Measurements from ENCODE around the gene SMTN.

The SMTN gene

DNA sequence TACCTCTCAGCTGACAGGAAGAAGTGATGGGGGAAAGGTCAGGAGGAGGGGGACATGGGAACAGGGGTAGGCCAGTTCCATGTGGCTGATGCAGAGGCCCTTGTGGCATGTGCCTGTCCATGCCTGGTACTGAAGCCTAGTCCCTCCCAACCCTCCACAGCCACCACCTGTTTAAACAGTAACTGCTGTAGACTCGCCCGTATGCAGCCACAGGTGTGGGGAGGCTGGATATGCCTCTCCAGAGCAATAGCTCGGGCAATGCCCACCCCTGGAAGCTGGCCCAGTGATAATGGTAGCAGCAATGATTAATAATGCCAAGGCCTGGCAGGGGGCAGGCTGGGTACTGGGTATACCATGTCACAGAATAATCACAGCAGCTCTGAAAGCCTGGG, 2.3 kb downstream of the SMTN start:
- Mint-ChIP-seq H3K27ac (peak overlapping the region; percentile 93), H3K4me1 (peaks cover 62% of the 10 kb centered on the region), H3K9me3 (no peaks in the 10 kb centered on the region), H3K4me3 (peak overlapping the region; percentile 77), H3K36me3 (no peaks in the 10 kb centered on the region), H3K27me3 (no peaks in the 10 kb centered on the region)
- ATAC-seq = no peak

DNA sequence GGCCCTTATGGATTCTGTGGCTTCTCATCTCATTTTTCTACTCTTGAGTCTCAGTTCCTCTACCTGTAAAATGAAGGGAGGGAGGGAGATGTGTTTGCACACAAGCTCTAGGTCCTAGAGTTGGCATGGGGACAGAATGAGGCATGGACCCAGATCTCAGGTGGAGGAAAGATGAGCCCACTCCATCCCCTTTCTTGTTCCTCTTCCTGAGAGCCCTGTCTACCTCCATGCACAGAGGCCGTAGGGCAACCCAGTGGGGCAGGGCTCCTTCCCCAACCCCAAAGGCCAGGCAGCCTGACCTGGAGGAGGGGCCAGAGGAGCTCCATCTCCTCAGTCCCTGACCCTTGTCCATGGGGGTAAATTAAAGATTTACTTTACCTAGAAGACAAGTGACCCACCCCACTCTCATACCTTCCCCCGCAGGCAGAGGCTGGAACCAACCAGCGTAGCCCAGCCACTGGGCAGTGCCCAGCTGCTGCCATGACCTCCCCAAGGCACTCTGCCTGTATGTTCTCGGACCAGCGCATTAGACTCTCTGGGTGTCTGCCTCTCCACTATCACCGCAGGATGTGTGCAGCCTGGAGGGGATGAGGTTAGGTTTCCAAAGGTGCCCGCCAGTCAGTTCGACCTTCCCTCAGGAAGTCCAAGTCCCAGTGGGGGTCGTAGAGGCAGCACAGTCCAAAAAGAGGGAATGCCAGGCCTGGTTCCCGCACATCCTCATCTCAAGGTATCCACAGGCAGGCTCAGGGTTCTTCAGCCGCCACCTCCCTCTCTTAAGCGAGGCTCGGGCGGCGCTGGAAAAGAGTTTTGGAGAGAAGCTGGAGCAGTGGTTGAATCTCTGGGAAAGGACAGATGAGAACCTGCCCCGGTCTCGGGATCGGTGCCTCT, 3.0 kb downstream of the SMTN start:
- Mint-ChIP-seq H3K36me3 (no peaks in the 10 kb centered on the region), H3K9me3 (no peaks in the 10 kb centered on the region), H3K4me1 (peaks cover 70% of the 10 kb centered on the region), H3K27me3 (no peaks in the 10 kb centered on the region), H3K4me3 (peak overlapping the region; percentile 77), H3K27ac (peak overlapping the region; percentile 93)
- ATAC-seq = no peak

DNA sequence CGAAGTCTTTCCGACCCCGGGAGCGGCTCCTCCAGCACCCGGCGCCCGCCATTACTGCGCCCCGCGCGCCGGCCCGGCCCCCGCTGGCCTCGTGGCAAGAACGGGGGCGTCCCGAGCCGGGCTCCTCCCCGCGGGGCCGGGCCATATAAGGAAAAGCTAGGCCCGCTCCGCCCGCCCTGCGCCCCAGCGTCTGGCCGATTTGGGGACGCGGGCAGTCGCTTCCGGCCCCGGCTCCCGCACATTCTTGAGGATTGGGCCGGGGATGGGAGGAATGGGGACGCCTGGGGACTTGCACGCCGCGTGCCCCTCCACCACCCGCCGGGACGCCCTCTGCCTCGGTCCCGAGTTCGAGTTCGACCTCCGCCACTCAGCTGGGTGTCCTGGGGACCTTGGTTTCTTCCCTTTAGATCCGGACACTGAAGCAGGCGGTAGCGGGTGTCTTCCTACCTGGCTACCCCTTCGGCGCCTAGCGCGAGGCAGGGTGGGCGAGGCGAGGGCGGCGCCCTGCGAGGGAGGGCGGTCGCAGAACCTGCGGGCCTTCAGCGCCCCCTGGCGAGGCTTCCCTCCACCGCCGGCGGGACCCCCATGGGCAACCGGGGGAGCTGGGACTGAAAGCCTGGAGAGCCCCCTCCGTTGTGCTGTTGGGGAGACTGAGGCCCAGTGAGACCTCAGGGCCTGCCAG, 3.8 kb downstream of the SMTN start:
- ATAC-seq = peak; percentile 88
- Mint-ChIP-seq H3K4me1 (peaks cover 78% of the 10 kb centered on the region), H3K27ac (peak overlapping the region; percentile 93), H3K4me3 (peak overlapping the region; percentile 77), H3K27me3 (no peaks in the 10 kb centered on the region), H3K9me3 (no peaks in the 10 kb centered on the region), H3K36me3 (no peaks in the 10 kb centered on the region)

DNA sequence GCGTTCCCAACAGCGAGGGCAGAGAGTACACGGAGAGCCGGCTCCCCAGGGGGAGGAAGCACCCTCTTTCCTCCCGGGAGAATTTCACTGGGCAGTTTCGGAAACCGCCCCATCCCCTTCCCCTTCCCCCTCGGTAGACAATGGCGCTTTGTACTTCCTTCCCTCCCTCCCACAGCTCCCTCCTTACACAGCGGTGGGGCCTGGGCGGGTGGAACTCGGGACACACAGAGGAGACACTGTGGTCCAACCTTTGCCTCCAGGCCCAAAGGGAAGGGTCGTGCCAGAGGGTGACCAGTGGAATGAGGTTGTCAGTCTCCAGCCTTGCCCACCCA, 4.3 kb downstream of the SMTN start:
- H3K4me3 Mint-ChIP-seq = peak overlapping the region; percentile 77
- no peaks in the 10 kb centered on the region for H3K36me3 Mint-ChIP-seq
- H3K27me3 Mint-ChIP-seq = no peaks in the 10 kb centered on the region
- no peaks in the 10 kb centered on the region for H3K9me3 Mint-ChIP-seq
- ATAC-seq = no peak
- peak overlapping the region; percentile 93 for H3K27ac Mint-ChIP-seq
- H3K4me1 Mint-ChIP-seq = peaks cover 82% of the 10 kb centered on the region

DNA sequence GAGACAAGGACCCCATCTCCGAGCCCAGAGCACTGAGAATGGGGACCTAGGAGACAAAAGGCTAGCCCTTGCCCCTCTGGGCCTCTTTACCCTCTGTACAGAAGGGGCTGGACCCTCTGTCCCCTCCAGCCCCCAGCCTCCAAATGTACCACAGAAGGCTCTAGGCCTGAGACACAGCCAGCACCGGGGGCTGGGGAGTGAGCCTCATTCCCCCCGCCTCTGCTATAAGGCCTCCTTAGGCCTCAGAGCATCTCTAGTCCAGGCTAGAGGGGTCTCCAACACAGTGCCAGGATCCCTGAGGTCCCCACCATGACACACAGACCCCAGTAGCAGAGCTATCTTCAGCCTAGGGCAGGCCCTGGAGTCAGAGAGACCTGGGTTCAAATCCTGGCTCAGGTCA, 4.8 kb downstream of the SMTN start:
- Mint-ChIP-seq H3K4me3 (peak overlapping the region; percentile 77), H3K4me1 (peaks cover 82% of the 10 kb centered on the region), H3K27me3 (no peaks in the 10 kb centered on the region), H3K27ac (peak overlapping the region; percentile 93), H3K9me3 (no peaks in the 10 kb centered on the region), H3K36me3 (no peaks in the 10 kb centered on the region)
- no peak for ATAC-seq

DNA sequence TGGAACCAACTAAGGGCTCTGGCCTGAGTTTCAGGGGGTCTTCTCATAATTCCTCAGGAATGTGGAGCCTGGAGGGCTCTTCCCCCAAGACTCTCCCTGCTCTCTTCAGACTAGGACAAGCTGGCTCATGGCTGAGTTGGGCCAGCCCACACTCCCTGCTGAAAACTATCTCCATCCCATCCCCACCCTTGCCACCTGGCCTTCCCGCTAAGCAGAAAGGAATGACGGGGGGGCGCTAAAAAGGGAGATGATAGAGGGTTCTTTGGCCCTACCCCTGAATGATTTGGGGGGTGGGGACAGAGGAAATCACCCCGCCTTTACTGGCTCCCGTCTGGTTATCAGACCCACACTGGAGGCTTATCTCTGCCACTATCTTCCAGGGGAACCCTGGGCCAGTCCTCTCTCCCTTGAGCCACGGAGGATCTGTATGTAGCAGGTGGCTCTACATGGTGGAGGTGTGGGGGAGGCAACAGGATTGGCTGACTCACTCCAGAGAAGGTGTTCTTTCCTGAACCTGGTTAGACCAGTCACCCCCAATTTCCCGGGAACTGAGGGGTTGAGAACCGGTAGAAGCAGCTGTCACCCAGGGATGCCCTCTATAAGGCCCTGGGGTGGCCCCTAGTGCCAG, 5.7 kb downstream of the SMTN start:
- ATAC-seq = no peak
- Mint-ChIP-seq H3K4me1 (peaks cover 75% of the 10 kb centered on the region), H3K9me3 (no peaks in the 10 kb centered on the region), H3K27me3 (no peaks in the 10 kb centered on the region), H3K4me3 (no peak overlapping the region), H3K27ac (no peak overlapping the region), H3K36me3 (no peaks in the 10 kb centered on the region)

DNA sequence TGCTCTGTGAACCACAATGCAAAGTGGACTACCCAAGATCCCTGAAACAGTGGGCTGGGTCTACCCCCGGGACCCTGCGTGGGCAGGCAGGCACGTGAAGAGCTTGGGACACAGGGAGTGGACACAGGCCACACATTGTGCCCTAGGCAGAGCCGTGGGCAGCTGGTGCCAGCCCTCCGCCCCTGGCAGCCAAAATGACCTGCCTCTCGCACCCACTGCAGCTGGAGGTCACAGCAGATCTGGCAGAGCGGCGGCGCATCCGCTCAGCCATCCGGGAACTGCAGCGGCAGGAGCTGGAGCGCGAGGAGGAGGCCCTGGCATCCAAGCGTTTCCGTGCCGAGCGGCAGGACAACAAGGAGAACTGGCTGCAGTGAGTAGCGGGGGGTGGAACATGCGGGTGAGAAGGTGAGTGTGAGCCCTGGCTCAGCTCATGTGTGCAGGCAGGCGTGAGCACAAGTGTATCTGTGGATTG, 6.7 kb downstream of the SMTN start:
- Mint-ChIP-seq H3K27me3 (no peaks in the 10 kb centered on the region), H3K9me3 (no peaks in the 10 kb centered on the region), H3K27ac (no peak overlapping the region), H3K36me3 (no peaks in the 10 kb centered on the region), H3K4me1 (peaks cover 65% of the 10 kb centered on the region), H3K4me3 (no peak overlapping the region)
- ATAC-seq = no peak

DNA sequence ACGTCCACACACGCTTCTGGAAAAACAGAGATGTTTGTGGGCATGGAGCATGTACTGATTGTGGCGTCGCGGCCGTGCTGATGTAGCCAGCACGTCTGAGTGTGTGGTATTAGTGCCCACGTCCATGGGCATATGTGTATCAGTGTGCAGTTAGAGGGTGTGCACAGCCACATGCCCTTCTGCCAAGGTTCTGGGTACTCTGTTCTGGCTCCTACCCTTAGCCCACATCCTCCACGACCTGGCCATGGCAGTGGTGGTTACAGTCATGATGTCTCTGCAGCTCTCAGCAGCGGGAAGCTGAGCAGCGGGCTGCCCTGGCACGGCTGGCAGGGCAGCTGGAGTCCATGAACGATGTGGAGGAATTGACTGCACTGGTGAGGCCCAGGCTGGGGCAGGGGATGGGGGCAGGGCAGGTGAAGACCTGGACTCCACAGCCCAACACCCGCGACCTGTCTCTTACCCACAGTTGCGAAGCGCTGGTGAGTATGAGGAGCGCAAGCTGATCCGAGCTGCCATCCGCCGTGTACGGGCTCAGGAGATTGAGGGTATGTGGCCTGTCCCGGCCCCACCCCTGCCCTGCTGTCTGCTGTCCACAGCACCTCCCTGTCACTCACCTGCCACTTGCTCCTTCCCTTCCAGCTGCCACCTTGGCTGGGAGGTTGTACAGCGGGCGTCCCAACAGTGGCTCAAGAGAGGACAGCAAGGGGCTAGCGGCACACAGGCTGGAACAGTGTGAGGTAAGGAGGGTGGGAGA, 7.3 kb downstream of the SMTN start:
- ATAC-seq = no peak
- H3K4me1 Mint-ChIP-seq = peaks cover 59% of the 10 kb centered on the region
- H3K4me3 Mint-ChIP-seq = no peak overlapping the region

DNA sequence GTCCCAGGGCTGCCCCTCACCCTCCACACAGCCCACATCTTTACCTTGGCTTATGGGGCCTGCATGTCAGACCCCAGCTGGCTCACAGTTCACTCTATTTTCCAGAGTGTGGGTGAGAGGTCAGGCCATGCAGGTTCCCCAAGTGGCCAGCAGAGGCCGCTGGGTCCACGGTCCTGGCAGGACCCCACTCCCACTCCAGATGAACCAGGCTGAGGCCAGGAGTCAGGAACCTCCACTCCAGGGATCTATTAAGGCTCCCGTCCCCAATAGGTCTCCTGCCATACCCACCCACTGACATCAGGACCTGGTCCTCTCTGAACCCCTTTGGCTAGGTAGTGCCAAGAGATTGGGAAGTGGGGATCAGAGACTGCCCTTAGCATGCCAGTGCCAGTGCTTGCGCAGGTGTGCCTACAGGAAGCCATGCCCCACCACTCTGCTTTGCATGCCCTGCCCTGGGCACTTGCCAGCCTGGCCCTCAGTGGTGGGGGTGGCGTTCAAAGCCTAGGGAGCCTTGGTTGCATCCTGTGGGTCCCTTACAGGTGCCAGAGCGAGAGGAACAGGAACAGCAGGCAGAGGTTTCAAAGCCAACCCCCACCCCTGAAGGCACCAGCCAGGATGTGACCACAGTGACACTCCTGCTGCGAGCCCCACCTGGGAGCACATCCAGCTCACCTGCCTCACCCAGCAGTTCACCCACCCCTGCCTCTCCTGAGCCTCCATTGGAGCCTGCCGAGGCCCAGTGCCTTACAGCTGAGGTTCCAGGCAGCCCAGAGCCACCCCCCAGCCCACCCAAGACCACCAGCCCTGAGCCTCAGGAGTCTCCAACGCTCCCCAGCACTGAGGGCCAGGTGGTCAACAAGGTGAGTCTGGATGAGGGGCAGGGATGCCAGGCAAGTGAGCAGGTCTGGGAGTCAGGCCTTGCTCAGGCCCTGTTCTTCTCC, 8.3 kb downstream of the SMTN start:
- H3K9me3 Mint-ChIP-seq = no peaks in the 10 kb centered on the region
- ATAC-seq = peak; percentile 54
- peak overlapping the region; percentile 50 for H3K27ac Mint-ChIP-seq
- no peak overlapping the region for H3K4me3 Mint-ChIP-seq
- no peaks in the 10 kb centered on the region for H3K36me3 Mint-ChIP-seq
- no peaks in the 10 kb centered on the region for H3K27me3 Mint-ChIP-seq
- peaks cover 48% of the 10 kb centered on the region for H3K4me1 Mint-ChIP-seq

More for the DNA sequence above, 7.3 kb downstream of the SMTN start:
- Mint-ChIP-seq H3K36me3 (no peaks in the 10 kb centered on the region), H3K27ac (peak overlapping the region; percentile 50), H3K27me3 (no peaks in the 10 kb centered on the region), H3K9me3 (no peaks in the 10 kb centered on the region)

DNA sequence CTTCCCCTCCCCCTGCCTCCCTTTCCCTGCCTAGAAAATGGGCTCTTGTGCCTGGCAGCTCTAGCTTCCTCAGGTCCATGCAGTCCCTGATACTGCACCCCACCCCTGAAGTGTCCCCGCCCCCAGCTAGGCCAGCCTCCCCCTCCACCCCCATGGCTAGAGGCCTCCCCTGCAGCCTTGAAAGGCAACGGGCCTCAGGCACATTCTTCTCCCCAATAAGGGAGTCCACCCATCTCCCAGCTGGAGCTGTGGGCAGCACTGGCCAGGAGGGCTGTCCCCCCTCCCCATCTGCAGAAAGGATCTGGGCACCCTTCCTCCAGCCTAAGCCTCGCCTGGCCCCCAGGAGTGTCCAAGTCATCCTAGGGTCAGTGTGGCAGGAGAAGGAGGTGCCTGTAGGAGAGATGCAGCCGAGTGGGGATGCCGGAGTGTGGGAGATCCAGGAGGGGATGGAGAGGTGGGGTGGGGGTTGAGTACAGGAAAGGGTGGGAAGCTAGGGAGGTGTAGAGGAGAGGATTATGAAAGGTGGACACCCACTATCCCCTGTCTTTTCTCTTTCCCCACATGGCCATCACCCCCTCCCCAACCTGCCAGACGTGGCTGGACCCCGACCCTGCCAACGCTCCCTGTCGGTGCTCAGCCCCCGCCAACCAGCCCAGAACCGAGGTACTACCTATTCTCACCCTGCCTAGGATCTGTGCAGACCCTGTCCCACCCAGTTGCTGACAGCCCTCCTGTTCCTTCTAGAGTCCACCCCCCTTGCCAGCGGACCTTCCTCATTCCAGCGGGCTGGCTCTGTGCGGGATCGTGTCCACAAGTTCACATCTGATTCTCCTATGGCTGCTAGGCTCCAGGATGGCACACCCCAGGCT, 9.3 kb downstream of the SMTN start:
- no peak for ATAC-seq
- peak overlapping the region; percentile 50 for H3K27ac Mint-ChIP-seq
- H3K4me1 Mint-ChIP-seq = peaks cover 42% of the 10 kb centered on the region
- no peaks in the 10 kb centered on the region for H3K36me3 Mint-ChIP-seq
- no peak overlapping the region for H3K4me3 Mint-ChIP-seq
- no peaks in the 10 kb centered on the region for H3K27me3 Mint-ChIP-seq
- H3K9me3 Mint-ChIP-seq = no peaks in the 10 kb centered on the region

DNA sequence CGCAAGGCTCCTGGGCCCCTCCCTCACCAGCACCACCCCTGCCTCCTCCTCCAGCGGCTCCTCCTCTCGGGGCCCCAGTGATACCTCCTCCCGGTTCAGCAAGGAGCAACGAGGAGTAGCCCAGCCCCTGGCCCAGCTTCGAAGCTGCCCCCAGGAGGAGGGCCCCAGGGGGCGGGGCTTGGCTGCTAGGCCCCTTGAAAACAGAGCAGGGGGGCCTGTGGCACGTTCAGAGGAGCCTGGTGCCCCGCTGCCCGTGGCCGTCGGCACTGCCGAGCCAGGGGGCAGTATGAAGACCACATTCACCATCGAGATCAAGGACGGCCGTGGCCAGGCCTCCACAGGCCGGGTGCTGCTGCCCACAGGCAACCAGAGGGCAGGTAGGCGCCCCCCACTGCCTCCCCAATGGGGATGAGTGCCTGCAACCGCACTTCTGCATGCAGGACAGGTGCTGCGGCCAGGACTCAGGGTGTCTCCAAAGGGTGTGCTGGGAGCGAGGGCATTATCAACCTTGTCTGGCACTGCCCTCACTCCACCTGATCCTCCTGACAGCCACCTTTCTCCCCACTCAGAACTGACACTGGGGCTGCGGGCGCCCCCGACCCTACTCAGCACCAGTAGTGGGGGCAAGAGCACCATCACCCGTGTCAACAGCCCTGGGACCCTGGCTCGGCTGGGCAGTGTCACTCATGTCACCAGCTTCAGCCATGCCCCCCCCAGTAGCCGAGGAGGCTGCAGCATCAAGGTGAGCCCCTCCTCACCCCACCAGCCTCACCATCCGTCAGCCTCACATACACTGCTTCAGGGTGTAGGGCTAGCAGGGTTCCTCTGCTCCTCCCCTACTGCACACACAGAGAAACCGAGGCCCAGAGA, 10.2 kb downstream of the SMTN start:
- no peak for ATAC-seq
- Mint-ChIP-seq H3K9me3 (no peaks in the 10 kb centered on the region), H3K27me3 (no peaks in the 10 kb centered on the region), H3K36me3 (peaks cover 8% of the 10 kb centered on the region), H3K27ac (peak overlapping the region; percentile 50), H3K4me1 (peaks cover 35% of the 10 kb centered on the region), H3K4me3 (no peak overlapping the region)

DNA sequence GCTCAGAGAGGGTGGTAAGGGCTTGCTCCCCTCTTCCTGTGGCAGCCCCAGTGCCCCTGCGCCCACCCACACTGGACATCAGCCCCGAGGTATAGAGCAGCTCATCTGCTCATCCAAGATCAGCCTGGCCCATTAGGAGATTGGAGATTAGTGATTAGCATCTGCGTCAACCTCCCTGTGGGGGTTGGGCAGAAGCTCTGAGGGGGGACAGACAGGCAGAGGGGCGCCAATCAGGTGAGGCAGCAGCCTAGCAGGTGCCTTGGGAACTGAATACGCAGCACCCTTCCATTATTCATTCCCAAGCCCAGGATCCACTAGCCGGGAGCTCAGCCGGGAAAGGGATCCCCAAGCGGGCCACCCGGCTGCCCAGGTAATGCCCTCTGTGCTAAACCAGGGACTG, 11.0 kb downstream of the SMTN start:
- Mint-ChIP-seq H3K4me3 (no peak overlapping the region), H3K36me3 (peaks cover 9% of the 10 kb centered on the region), H3K9me3 (no peaks in the 10 kb centered on the region), H3K27ac (peak overlapping the region; percentile 30), H3K4me1 (peaks cover 35% of the 10 kb centered on the region), H3K27me3 (no peaks in the 10 kb centered on the region)
- no peak for ATAC-seq
